GM18520 (cell line): Measurements from ENCODE around the gene R3HDM4.
A peak's percentile ranks its signal among the peaks of the same experiment; 100 is the strongest.
"Not testable (repeated sequence)": the region's sequence is repeated elsewhere in the genome, so short reads cannot be mapped to it uniquely, and the experiment has no call there.

ENCODE experiments used
- ATAC-seq: cut with Tn5 transposase; IDR thresholded peaks from one replicate; pipeline ENCODE4 v1.9.1; 2021; ENCODE audit not compliant: unreplicated experiment

R3HDM4 gene

GRCh38 chr19:913080-913748 is at the start of gene R3HDM4:
Gene R3HDM4 (minus strand): TSS chr19:913219. CDS start chr19:913157, 62 bp downstream.
- peak; percentile 45 for ATAC-seq

DNA sequence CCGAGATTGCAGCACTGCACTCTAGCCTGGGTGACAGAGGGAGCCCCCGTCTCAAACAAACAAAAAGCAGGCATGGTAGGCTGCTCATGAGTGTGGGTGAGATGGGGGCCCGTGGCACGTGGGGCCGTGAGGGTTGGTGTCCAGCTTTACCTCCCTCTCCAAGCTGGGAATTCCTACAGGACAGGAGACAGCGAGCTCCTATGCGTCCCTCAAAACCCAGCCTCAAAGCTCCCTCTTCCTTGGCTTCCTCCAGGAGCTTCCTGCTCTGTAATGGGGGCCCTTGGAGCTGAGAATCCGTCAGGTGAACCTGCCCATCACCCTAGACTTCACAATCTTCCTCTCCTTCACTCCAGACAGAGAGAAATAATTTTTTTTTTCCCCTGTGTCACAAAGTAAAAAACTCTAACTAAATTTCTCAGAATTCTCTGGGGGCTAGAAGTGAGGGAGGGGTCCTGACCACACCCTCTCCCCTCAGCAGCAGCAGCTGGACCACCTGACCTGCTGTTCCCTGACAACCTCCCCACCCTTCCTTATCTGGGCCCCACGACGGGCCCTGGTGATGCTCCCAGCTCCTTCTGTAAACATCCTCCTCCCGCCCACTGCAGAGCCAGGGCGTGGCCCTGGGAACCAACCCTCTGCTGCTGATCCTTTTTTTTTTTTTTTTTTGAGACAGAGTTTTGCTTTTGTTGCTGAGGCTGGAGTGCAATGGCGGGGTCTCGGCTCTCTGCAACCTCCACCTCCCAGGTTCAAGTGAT is 49.0 kb upstream of the R3HDM4 start:
- no peak for ATAC-seq

DNA sequence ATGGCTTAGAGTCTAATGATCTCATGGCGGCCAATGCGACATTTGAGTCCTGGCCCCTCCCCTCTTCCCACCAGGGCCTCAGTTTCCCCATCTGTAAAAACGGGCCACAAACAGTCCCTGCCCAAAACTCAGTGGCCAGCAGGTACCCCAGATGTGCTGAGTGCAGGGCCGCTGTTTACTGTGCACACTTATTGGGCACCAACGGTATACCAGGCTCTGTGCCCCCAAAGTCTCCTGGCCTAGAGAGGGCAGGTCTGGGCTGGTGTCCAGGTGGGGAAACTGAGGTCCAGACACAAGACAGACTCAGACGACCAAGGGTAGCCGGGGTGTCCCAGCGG is 47.6 kb upstream of the R3HDM4 start:
- no peak for ATAC-seq

- ATAC-seq: no peak
Observed at GRCh38 chr19:960020-960419, 47.0 kb upstream of the R3HDM4 start.

GRCh38 chr19:958967-959855 is 46.2 kb upstream of the R3HDM4 start:
- no peak for ATAC-seq

- not testable (repeated sequence) for ATAC-seq
Observed at GRCh38 chr19:957578-957977, 44.6 kb upstream of the R3HDM4 start.

DNA sequence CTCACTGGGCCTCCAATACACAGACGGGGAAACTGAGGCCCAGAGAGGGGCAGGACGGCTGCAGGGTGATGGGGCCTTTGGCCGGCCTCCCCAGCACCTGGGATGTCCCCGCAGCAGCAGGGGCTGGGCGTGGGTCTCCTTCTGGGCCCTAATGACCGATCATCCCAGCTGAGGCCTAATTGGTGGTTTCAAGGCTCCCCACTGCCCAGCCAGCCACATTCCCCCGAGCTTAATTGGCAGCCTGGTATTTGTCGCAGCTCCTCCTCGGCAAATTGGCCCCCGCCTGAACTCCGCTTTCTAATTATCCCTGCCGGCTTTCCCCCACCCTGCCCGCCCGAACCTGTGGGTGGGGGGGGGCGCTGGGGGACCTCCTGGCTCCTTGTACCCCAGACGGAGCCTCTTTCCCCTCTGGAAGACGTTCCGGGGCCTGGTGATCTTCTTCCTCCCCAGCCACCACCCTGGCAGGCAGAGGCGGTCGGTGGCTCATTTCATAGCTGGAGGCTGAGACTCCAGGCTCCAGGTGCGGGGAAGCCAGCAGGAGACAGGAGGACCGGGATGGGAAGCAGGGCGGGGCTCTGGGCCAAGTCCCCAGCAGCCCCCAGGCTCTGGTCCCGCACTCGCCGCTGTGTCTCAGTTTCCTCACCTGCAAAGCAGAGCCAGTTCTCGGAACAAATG is 43.9 kb upstream of the R3HDM4 start:
- no peak for ATAC-seq

- no peak for ATAC-seq
Observed at GRCh38 chr19:955803-956765, 43.1 kb upstream of the R3HDM4 start.

DNA sequence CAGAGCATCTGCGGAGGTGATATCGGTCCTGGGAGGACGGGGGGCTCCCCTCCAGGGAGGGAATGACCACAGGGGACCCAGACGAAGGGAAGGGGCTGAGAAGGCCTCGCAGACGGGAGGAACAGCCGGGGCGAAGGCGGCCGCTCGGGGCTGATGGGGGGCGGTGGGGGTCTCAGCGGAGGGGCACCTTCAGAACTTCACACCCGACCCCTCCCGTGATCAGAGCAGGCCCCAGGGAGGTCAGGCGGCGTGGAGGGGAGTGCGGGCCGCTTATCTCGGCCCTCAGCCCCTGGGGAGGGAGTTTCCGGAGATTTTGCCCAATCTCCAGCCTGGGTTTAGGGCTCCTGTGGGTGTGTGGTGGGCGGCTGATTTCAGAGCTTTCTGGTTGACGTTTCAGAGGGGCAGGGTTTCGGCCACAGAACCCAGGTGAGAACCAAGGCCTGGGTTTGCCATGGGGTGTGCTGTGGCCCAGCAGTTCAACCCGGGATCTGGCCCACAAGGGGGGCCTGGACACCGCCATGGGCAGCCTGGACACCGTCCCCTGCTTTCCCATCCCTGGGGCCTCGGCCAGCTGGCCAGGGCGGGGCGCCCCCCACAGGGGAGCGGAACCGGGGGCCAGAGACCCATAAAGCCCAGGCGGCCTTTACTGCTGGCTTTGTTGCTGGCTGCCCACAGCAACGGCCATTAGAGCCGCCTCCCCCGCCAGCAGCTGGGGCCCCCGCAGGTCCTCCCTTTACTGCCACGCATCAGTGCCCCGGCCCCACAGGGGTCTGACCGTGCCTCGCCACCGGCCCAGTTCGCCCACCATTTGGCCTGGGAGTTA is 41.9 kb upstream of the R3HDM4 start:
- peak; percentile 48 for ATAC-seq

GRCh38 chr19:954272-954671 is 41.3 kb upstream of the R3HDM4 start:
- ATAC-seq: no peak

DNA sequence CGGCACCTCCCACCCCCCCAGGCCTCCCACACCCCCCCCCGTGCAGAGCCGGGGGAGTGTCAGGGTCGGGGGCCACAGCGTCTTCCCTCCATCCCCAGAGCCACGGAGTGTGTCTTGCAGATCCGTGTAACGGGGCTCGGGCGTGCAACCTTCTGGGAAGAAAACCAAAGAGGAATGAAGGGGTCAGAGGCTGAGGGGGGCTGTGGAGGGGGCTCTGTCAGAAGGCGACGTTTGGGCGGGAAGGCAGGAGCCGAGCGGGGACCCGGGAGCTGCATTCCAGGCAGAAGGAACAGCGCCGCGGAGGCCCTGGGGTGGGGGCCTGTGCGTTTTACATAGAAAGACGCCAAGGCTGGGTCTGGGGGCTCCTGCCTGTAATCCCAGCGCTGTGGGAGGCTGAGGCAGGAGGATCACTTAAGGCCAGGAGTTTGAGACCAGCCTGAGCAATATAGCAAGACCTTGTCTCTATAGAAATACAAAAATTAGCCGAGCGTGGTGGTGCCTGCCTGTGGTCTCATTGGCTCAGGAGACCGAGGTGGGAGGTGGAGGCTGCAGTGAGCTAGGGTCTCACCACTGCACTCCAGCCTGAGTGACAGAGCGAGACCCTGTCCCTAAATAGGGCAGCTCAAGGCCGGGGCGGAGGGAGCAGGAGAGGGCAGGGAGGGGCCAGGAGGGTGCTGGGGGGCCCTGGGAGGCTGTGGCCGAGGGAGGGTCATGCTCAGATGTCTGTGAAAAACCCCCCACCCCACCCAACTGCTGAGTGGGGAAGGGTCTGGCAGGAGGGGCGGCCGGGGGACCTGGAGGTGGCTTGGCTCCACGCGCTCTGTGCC is 40.6 kb upstream of the R3HDM4 start:
- ATAC-seq: no peak

DNA sequence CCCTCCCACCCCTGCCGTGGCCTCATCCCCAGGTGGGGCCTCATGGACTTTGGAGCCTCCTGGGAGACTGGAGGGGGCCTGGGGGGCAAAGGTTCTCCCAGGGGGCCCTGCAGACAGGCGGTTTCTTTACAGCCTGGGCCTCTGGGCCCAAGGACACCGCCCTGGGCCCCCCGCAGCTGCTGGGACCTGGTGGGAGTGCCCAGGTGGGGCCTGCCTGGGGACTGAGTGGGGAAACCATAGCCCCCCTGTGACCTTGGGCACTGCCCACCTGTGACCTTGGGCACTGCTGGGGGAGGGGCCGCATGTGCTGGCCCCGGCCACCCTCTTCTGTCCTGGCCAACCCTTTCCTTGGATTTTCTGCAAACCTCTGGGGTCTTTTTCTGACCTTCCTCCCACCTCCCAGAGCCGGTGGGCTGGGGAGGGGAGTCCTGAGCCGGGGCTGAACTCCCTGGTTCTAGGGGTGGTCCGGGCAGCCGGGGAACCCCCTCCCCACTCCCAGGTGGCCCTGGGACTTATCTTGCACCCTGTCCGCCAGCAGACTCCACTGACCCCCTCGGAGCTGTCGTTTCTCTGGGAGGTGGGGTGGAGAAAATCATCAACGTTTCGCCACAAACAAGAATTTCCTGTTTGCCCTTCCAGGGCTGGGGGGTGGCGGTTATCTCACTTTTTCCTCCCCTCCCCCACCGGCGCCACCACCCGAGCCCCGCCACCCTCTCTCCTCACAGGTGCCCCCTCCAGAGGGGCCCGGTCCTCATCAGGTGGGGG is 39.8 kb upstream of the R3HDM4 start:
- no peak for ATAC-seq

DNA sequence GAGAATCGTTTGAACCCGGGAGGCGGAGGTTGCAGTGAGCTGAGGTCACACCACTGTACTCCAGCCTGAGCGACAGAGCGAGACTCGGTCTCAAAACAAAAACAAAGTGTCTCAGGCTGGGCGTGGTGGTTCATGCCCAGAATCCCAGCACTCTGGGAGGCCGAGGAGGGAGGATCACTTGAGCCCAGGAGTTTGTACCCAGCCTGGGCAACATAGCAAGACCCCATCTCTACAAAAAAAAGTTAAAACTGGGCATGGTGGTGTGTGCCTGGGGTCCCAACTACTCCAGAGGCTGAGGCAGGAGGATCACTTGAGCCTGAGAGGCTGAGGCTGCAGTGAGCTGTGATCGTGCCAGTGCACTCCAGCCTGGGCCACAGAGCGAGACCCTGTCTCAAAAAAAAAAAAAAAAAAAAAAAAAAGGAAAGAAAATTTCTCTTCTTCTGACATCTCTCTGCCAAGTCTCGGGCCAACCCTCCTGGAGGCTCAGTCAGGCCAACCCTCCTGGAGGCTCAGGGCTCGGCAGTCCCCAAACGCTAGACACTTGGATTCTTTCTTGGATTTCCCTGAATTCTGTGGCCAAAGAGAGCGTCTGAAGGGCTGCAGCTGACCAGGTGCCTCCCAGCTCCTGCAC is 39.1 kb upstream of the R3HDM4 start:
- no peak for ATAC-seq

GRCh38 chr19:950352-951066 is 37.5 kb upstream of the R3HDM4 start:
- ATAC-seq: no peak

GRCh38 chr19:948842-949496 is 36.0 kb upstream of the R3HDM4 start:
- no peak for ATAC-seq
